ENCODE measurements around the gene PPAN.

PPAN gene

GRCh38 chr19:10152100-10152499 lies 45.9 kb downstream of the PPAN start:
- DNase-seq (ENCODE audit: low spot score) = no peak
- no peak for TF ChIP-seq CTCF (IDR thresholded peaks at IDR 0.05; ENCODE audit: extremely low read depth, missing control alignments)

GRCh38 chr19:10155839-10156238 lies 49.7 kb downstream of the PPAN start:
- no peak for TF ChIP-seq CTCF (IDR thresholded peaks at IDR 0.05; ENCODE audit: extremely low read depth, missing control alignments)
- no peak for DNase-seq (ENCODE audit: low spot score)

GRCh38 chr19:10158071-10158470 lies 51.9 kb downstream of the PPAN start:
- DNase-seq (ENCODE audit: low spot score) = no peak
- TF ChIP-seq CTCF (IDR thresholded peaks at IDR 0.05; ENCODE audit: extremely low read depth, missing control alignments) = no peak

GRCh38 chr19:10158485-10158884 lies 52.3 kb downstream of the PPAN start:
- TF ChIP-seq CTCF (IDR thresholded peaks at IDR 0.05; ENCODE audit: extremely low read depth, missing control alignments) = no peak
- DNase-seq (ENCODE audit: low spot score) = no peak

GRCh38 chr19:10159610-10160009 lies 53.4 kb downstream of the PPAN start:
- no peak for TF ChIP-seq CTCF (IDR thresholded peaks at IDR 0.05; ENCODE audit: extremely low read depth, missing control alignments)

More at GRCh38 chr19:10159610-10160009, 53.4 kb downstream of the PPAN start:
- DNase-seq (ENCODE audit: low spot score) = no peak

Measured in GM20000 (cell line).